Left lung (tissue), 14 donors: ENCODE data around the gene WDR45. TPM values are rescaled to one million over a fixed set of nuclear protein-coding genes. Genes with fewer than 3 reads are reported as not detected.
"Not testable (repeated sequence)": the region's sequence is repeated elsewhere in the genome, so short reads cannot be mapped to it uniquely, and the experiment has no call there.

Experiments
- ATAC-seq: fragments of 200-7000 bp; cut with Tn5 transposase; one replicate; pipeline ENCODE4 v1.9.1; 2020; ENCODE audit warnings: moderate library complexity
- DNase-seq, 4 donors: peaks; one replicate each; pipeline ENCODE4 v3.0.0-alpha.2; 2013 to 2020
- H3K27ac ChIP-seq, 2 donors: fragments of 200-600 bp; sonication (generic) in 1 of 2; one replicate each; pipeline versions ENCODE4 v1.5.0 to v1.8.0; 2020 to 2021
- H3K27me3 ChIP-seq, 2 donors: fragments of 200-600 bp; sonication (generic) in 1 of 2; one replicate each; pipeline versions ENCODE4 v1.5.0 to v1.8.0; 2020 to 2021
- H3K36me3 ChIP-seq, 2 donors: fragments of 200-600 bp; sonication (generic) in 1 of 2; one replicate each; pipeline versions ENCODE4 v1.5.0 to v1.8.0; 2020 to 2021
- H3K4me1 ChIP-seq, 2 donors: fragments of 200-600 bp; one replicate each; pipeline ENCODE4 v1.8.0; 2021
- H3K4me3 ChIP-seq, 2 donors: fragments of 200-600 bp; sonication (generic) in 1 of 2; one replicate each; pipeline versions ENCODE4 v1.5.0 to v1.8.0; 2020 to 2021; ENCODE audit warnings: mild to moderate bottlenecking in 1 of 2
- H3K9me3 ChIP-seq, 2 donors: fragments of 200-600 bp; sonication (generic) in 1 of 2; one replicate each; pipeline versions ENCODE4 v1.5.0 to v1.8.0; 2020 to 2021
- CTCF ChIP-seq, 2 donors: fragments of 200-600 bp; sonication (generic) in 1 of 2; IDR thresholded peaks; one replicate each; pipeline versions ENCODE4 v1.5.0 to v1.8.0; 2021; ENCODE audit warnings: antibody characterized with exemption in 2 of 2
- intact Hi-C, 2 donors: fragments of 100-400 bp; cut with DNase I; formaldehyde crosslinking; loops; one replicate each; pipeline versions ENCODE4 v1.11.2 to v1.14.2; 2022
- long read RNA-seq, 12 donors: library from polyadenylated mRNA in 2 of 12; unstranded in 2 of 12; transcript quantifications; one replicate each; pipeline ENCODE4 v2.0.0 and lab custom pipeline, GENCODE V29; 2019 to 2026
- polyA plus RNA-seq, 6 donors: library from polyadenylated mRNA; unstranded; fragments of 120-200 nt; gene quantifications; one replicate each; pipeline ENCODE4 v1.2.1, GENCODE V29; 2013; ENCODE audit not compliant: insufficient read length in 6 of 6
- total RNA-seq, 2 donors: library from RNA; stranded (reverse); fragmentation: NEBNext Ultra II Directional; extraction: Animal tissue kit (Norgen Biotek cat#: 25700); gene quantifications; one replicate each; pipeline ENCODE4 v1.2.1, GENCODE V29; 2021
- donor health status: DM: no; HTN: yes; CAD: no.
- donor health status: DM: no; HTN: no; CAD: no.

Gene WDR45
- total RNA-seq (10 to 100 TPM; 47.5 to 51.6 TPM), polyA plus RNA-seq (10 to 100 TPM; 45.8 to 61.5 (median 48.2) TPM)
- long read RNA-seq, donor 1, transcript WDR45-207 (11 exons, 1,639 nt): major isoform, 16 of 20 reads
- long read RNA-seq, donor 1, partial matches to known transcripts: 0 of 20 reads
- long read RNA-seq, donor 1, other reads (novel, unspliced or antisense): 0 of 20 reads
- long read RNA-seq, donor 2, transcript WDR45-207 (11 exons, 1,639 nt): major isoform, 5 of 7 reads
- long read RNA-seq, donor 2, partial matches to known transcripts: 0 of 7 reads
- long read RNA-seq, donor 2, other reads (novel, unspliced or antisense): 0 of 7 reads
- long read RNA-seq, donor 3, transcript WDR45-207 (11 exons, 1,639 nt): major isoform, 9 of 15 reads
- long read RNA-seq, donor 3, partial matches to known transcripts: 0 of 15 reads
- long read RNA-seq, donor 3, other reads (novel, unspliced or antisense): 0 of 15 reads
- long read RNA-seq, donor 4, transcript WDR45-207 (11 exons, 1,639 nt): major isoform, 37 of 56 reads
- long read RNA-seq, donor 4, partial matches to known transcripts: 4 of 56 reads
- long read RNA-seq, donor 4, other reads (novel, unspliced or antisense): 5 of 56 reads
- long read RNA-seq, donor 5, transcript WDR45-207 (11 exons, 1,639 nt): major isoform, 7 of 11 reads
- long read RNA-seq, donor 5, partial matches to known transcripts: 0 of 11 reads
- long read RNA-seq, donor 5, other reads (novel, unspliced or antisense): 0 of 11 reads
- long read RNA-seq, donor 6, transcript WDR45-207 (11 exons, 1,639 nt): major isoform, 11 of 15 reads
- long read RNA-seq, donor 6, partial matches to known transcripts: 0 of 15 reads
- long read RNA-seq, donor 6, other reads (novel, unspliced or antisense): 0 of 15 reads
- long read RNA-seq, donor 7, transcript WDR45-207 (11 exons, 1,639 nt): major isoform, 8 of 11 reads
- long read RNA-seq, donor 7, partial matches to known transcripts: 0 of 11 reads
- long read RNA-seq, donor 7, other reads (novel, unspliced or antisense): 0 of 11 reads
- long read RNA-seq, donor 8, transcript WDR45-207 (11 exons, 1,639 nt): major isoform, 6 of 11 reads
- long read RNA-seq, donor 8, partial matches to known transcripts: 0 of 11 reads
- long read RNA-seq, donor 8, other reads (novel, unspliced or antisense): 0 of 11 reads
- long read RNA-seq, donor 9: 0 reads
- long read RNA-seq, donor 10, transcript WDR45-207 (11 exons, 1,639 nt): major isoform, 53 of 87 reads
- long read RNA-seq, donor 10, transcript WDR45-206 (11 exons, 1,381 nt): minor isoform, 8 of 87 reads
- long read RNA-seq, donor 10, transcript WDR45-224 (10 exons, 1,301 nt): minor isoform, 10 of 87 reads
- long read RNA-seq, donor 10, partial matches to known transcripts: 0 of 87 reads
- long read RNA-seq, donor 10, other reads (novel, unspliced or antisense): 15 of 87 reads
- long read RNA-seq, donor 11, partial matches to known transcripts: 0 of 7 reads
- long read RNA-seq, donor 11, other reads (novel, unspliced or antisense): 0 of 7 reads
- long read RNA-seq, donor 12, transcript WDR45-207 (11 exons, 1,639 nt): major isoform, 7 of 9 reads
- long read RNA-seq, donor 12, partial matches to known transcripts: 0 of 9 reads
- long read RNA-seq, donor 12, other reads (novel, unspliced or antisense): 0 of 9 reads

- peaks cover 0 to 4% of the 10 kb centered on the region in 2 donors for H3K4me1 ChIP-seq
- no peak for TF ChIP-seq CTCF (IDR thresholded peaks at IDR 0.05)
- intact Hi-C loops: no loop called here
- H3K27me3 ChIP-seq: no peaks in the 10 kb centered on the region
- no peaks in the 10 kb centered on the region for H3K9me3 ChIP-seq
- peak within 1 kb of the TSS; percentile 92 to 93 for H3K27ac ChIP-seq
- H3K36me3 ChIP-seq: peaks cover 0 to 27% of the 10 kb centered on the region in 2 donors
- peak within 1 kb of the TSS; percentile 43 to 60 for H3K4me3 ChIP-seq
- ATAC-seq (peak; percentile 93), DNase-seq (peak; percentile 68 to 89 (median 80))
Observed at GRCh38 chrX:49079489-49080428, at the start of gene WDR45. Gene WDR45 (minus strand): TSS chrX:49079887. CDS start chrX:49078095, 1,792 bp downstream.

- Histone ChIP-seq H3K4me1 (no peaks in the 10 kb centered on the region), H3K9me3 (no peaks in the 10 kb centered on the region), H3K4me3 (no peak overlapping the region), H3K27ac (no peak overlapping the region), H3K36me3 (no peaks in the 10 kb centered on the region), H3K27me3 (no peaks in the 10 kb centered on the region)
- DNase-seq (no peak), ATAC-seq (no peak)
- no peak for TF ChIP-seq CTCF (IDR thresholded peaks at IDR 0.05)
- intact Hi-C loops: no loop called here
Observed at GRCh38 chrX:49129427-49129826, 49.7 kb upstream of the WDR45 start.

DNA sequence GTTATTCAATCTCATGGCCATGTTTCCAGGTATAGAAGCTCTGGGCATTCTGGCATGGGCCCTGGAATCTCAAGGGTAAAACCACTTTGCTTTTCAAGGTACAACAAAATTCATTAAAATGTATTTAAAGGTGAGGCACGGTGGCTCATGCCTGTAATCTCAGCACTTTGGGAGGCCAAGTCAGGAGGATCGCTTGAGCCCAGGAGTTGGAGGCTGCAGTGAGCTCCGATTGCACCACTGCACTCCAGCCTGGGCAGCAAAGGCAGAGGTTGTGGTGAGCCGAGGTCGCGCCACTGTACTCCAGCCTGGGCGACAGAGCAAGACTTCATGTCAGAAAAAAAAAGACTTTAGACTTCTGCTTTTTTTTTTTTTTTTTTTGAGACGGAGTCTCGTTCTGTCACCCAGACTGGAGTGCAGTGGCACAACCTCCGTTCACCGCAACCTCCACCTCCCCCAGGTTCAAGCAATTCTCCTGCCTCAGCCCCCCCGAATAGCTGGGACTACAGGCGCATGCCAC, 48.1 kb upstream of the WDR45 start:
- intact Hi-C loops, H3K27me3 ChIP-seq, H3K36me3 ChIP-seq, DNase-seq, H3K4me1 ChIP-seq, ATAC-seq, H3K9me3 ChIP-seq, H3K4me3 ChIP-seq, H3K27ac ChIP-seq: not testable (repeated sequence)

- ATAC-seq: no peak
- Histone ChIP-seq H3K27me3 (no peaks in the 10 kb centered on the region), H3K36me3 (peaks cover 0 to 12% of the 10 kb centered on the region in 2 donors), H3K4me3 (peak overlapping the region; percentile 61 to 65), H3K9me3 (no peaks in the 10 kb centered on the region), H3K27ac (no peak overlapping the region), H3K4me1 (peaks cover 0 to 8% of the 10 kb centered on the region in 2 donors)
- intact Hi-C loops: no loop called here
- TF ChIP-seq CTCF (IDR thresholded peaks at IDR 0.05): no peak
- no peak for DNase-seq
Observed at GRCh38 chrX:49122499-49122898, 42.8 kb upstream of the WDR45 start.
